Measurements from ENCODE around the gene SGCD.
"Not testable (repeated sequence)": the region's sequence is repeated elsewhere in the genome, so short reads cannot be mapped to it uniquely, and the experiment has no call there.

Gene SGCD

GRCh38 chr5:156587012-156587411 lies 260.0 kb downstream of the SGCD start:
- no peak for DNase-seq

DNA sequence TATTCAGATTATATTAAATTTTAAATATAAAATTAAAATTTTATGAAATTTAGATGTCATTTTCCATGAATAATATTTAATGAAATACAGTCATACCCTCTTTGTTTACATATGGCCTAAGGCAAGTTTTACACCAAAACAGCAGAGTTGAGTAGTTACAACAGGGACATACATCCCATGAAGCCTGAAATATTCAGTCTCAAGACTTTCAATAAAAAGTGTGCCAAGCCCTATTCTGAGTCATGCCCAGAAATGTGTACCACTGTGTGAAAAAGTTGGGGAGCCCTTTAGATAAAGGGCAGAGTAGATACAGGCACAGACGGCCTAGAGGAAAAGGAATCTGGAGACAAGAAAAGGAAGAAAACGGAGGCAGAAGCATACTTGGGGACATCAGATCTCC lies 261.3 kb downstream of the SGCD start:
- DNase-seq, result no peak

DNA sequence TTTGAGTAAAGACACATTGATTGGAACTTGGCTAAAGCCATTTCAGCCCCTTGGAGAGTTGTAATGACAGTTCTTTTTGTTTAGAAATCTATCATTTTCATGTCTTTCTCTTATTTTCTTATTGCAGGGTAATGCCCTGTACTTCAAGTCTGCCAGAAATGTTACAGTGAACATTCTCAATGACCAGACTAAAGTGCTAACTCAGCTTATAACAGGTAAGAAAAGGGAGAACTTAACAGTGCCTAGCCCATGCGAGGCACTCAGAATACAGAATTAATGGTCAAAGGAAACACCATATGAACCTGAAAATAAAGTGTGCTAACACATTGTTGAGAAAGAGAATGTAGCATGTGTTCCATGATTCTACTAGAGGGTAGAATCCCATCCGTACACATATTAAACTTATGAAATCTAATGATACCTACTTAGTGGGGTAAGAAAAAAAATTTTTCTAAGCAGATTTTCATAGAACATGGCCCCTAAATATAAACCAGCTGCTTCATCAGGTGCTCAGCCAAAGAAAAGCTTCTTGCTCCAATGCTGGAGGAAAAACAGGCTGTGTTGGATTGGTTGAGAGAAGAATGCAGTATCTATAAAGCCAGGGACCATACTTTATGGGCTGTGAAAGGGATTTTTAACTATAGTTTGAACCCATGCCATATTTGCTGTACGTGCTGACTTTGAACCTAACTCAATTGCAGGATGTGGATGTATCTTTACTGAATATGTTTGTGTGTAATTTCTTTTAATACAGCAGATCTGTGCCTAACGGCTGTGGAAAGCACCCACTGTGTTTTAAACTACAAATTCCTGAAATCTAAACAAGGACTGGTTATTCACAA lies 262.4 kb downstream of the SGCD start:
- DNase-seq, result no peak

DNA sequence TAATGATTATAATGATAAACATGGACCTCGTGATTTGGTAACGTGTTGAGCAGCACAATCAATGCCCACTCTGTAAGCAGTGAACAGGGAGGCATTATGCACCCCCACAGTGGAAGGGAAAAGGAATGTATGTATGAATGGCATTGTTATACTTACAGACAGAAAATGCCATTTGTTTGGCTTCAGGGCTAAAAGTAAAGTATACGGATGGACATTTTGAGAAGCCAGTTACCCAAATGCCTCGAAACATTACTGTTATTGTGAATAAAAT lies 262.9 kb downstream of the SGCD start:
- no peak for DNase-seq

DNA sequence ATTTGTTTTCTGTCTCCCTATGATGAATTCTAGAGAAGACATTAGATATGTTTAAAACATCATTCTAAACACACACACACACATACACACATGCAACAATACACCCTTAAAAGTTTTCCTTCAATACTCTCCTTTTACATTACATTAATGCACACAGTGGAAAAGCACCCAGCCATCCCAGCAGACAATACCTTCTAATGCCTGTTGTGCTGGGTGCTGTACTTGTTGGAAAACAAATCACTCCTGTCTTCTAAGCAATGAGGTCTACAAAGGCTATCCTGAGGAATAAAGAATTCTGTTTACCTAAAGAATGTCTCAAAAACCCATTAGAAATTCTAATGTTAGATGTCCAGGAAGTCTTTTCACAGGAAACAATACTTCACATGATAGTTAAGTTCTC lies 264.0 kb downstream of the SGCD start:
- no peak for DNase-seq

DNA sequence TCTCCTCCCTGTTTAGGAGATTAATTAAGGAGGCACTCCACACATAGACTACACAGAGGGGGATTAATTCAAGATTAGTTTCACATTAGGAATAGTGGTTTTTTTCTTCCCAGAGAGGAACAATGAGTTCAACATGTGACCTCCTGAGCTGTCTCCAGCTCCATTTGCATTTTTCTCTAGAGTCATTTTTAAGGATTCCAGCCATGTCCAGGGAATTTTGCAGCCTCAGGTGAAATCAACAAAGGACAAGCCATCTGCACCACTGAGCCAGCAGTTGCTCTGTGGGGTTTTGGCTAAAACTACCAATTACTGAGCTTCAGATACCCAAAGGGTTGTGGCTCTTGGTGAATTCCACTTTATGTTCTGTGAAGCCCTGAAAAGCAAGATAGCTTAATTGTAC lies 264.7 kb downstream of the SGCD start:
- DNase-seq, result no peak

DNA sequence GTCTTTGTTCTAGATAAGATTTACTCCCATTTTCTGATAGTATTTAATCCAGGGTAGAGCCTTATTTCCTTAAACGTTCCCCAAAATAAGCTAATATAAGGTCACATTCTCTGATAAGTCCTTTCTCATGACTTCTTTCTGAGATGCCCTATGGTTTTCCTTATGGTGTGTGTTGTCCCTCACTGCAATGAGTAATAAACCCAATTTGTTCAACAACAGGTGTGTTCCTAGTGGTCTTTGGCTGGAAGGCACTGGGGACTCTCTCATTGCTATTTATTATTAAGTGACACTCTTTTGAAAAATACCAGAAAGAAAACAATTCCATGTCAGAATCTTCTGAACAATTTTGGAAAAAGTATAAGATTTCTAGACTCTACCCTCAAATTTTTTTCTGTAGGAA lies 266.6 kb downstream of the SGCD start:
- DNase-seq, result no peak

DNA sequence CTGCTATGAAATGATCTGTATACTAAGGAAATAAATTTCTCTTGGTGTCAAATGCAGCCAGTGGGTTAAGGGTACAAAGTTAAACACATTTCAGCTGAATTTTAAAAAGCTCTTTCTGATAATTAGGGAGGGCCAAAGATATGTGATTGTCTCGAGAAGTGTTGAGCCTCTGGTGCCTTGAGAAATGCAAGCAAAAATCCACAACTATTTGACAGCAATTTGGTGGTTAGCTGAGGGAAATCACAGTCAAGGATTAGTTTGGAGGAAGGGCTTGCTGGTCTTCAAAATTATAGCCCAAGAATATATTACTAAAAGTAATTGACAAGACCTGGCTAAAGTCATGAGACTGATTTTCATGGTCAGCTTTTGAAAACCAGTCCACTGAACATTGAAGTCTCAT lies 267.4 kb downstream of the SGCD start:
- no peak for DNase-seq

GRCh38 chr5:156595132-156595787 lies 268.3 kb downstream of the SGCD start:
- no peak for DNase-seq

DNA sequence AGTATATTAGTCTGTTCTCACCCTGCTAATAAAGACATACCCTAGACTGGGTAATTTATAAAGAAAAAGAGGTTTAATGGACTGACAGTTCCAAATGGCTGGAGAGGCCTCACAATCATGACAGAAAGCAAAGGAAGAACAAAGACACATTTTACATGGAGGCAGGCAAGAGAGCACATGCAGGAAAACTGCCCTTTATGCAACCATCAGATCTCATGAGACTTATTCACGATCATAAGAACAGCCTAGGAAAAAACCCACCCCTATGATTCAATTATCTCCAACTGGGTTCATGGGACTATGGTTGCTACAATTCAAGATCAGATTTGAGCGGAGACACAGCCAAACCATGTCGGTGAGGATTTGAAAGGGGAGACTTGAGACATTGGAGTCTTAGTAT lies 270.3 kb downstream of the SGCD start:
- no peak for DNase-seq

- DNase-seq, result peak; percentile 30
These were observed 272.0 kb downstream of the SGCD start for GRCh38 chr5:156598964-156599363.

- not testable (repeated sequence) for DNase-seq
These were observed 283.6 kb downstream of the SGCD start for GRCh38 chr5:156610582-156610981.

GRCh38 chr5:156615901-156616300 lies 288.9 kb downstream of the SGCD start:
- DNase-seq, result no peak

- no peak for DNase-seq
These were observed 290.5 kb downstream of the SGCD start for GRCh38 chr5:156617426-156617825.

- DNase-seq, result no peak
These were observed 291.6 kb downstream of the SGCD start for GRCh38 chr5:156618601-156619000.

- no peak for DNase-seq
These were observed 294.8 kb downstream of the SGCD start for GRCh38 chr5:156621719-156622118.

- no peak for DNase-seq
These were observed 296.5 kb downstream of the SGCD start for GRCh38 chr5:156623381-156624040.

GRCh38 chr5:156624686-156625085 lies 297.7 kb downstream of the SGCD start:
- DNase-seq, result no peak

GRCh38 chr5:156628421-156628820 lies 301.5 kb downstream of the SGCD start:
- DNase-seq, result no peak

DNA sequence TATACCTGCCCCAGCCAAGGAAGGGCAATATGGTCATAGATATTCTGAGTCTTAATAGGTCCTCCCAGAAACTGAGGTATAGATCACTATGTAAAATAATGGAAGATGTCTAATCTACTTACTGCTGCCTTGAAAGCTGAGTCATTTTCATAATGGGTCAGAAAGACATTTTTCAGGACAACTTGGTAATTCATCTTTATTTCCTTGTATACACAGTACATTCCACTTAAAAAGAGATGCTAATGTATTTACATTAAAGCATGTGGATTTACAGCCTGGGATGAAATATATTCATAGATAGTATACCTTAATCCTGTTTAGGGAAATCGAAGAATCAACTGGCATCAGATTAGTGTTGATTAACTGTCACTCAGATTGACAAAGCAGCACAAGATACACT lies 304.0 kb downstream of the SGCD start:
- DNase-seq, result no peak

- DNase-seq, result no peak
These were observed 307.3 kb downstream of the SGCD start for GRCh38 chr5:156634301-156634700.

- DNase-seq, result no peak
These were observed 313.8 kb downstream of the SGCD start for GRCh38 chr5:156640691-156641241.

GRCh38 chr5:156641686-156642085 lies 314.7 kb downstream of the SGCD start:
- DNase-seq, result no peak

GRCh38 chr5:156647034-156647451 lies 320.1 kb downstream of the SGCD start:
- no peak for DNase-seq

Measured in NCI-H2171 treated with DMSO at 0.1 percent for 48 hours (cell line).